A375 (cell line): ENCODE results near the gene LSM2. TPM values are rescaled to one million over a fixed set of nuclear protein-coding genes. Genes with fewer than 3 reads are reported as not detected.

Source experiments
- small RNA-seq: library from RNA; depleted of rRNA; stranded (forward); fragments of <200 nt; gene quantifications from one replicate; pipeline ENCODE3, GENCODE V24; 2014
- total RNA-seq: library from RNA; depleted of rRNA; stranded (reverse); fragments of >200 nt; shearing (Covaris generic); gene quantifications from 2 replicates; pipeline ENCODE4 v1.2.3, GENCODE V29; 2014; rRNA removed

Gene LSM2
- 39.2 and 40.2 TPM in 2 replicates for total RNA-seq

DNA sequence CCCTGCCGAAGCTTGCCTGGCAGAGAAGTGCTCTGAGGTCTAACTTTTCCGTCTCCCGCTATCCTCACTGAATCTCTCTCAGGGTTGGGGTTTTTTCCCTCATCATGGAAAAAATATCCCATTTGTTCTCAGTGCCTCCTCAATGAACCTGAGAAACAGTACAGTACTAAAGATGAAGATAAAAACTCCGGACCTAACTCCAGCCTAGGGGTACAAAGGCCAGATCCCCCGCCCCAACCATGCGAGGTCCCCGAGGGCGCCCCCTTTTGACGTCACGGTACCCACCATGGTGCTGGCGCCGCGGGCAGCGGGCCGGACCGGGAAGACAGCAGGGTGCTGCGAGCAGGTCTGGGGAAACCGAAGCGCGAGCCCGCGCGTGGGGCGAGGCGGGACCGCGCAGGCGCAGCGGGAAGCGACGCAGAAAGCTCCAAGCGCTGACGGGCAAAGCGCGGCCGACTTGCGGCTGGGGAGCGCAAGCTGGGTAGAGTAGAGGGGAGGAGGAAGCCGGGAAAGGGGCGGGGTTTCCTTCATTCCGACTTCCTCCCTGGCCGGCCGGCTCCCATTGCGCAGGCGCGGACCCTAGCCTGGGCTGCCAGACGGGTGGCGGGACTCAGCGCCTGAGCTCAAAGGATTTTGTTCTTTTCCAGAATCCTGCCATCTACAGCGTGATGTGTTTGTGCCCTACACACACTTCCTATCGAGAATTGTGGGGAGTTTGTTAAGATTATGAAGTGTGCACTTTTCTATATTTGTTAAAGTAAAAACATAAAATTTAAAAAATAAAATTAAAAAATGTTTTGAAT lies at the start of gene LSM2:
LSM2 (minus strand) TSS at position 497 of the 803 bp plus-strand sequence; CDS start at position 288, 209 bp downstream.

DNA sequence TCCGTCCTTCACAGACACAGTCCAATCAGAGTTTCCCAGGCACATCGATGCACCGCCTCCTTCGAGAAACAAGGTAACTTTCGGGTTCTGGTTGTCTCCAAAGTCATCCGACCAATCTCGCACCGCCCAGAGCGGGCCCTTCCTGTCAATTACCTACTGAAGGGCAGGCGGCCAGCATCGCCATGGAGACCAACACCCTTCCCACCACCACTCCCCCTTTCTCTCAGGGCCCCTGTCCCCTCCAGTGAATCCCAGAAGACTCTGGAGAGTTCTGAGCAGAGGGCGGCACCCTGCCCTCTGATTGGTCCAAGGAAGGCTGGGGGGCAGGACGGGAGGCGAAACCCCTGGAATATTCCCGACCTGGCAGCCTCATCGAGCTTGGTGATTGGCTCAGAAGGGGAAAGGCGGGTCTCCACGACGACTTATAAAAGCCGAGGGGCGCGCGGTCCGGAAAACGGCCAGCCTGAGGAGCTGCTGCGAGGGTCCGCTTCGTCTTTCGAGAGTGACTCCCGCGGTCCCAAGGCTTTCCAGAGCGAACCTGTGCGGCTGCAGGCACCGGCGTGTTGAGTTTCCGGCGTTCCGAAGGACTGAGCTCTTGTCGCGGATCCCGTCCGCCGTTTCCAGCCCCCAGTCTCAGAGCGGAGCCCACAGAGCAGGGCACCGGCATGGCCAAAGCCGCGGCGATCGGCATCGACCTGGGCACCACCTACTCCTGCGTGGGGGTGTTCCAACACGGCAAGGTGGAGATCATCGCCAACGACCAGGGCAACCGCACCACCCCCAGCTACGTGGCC lies 20.7 kb upstream of the LSM2 start, which contains the start of gene HSPA1B:
HSPA1B (plus strand) TSS at position 453 of the 794 bp plus-strand sequence; CDS start at position 666, 213 bp downstream.

DNA sequence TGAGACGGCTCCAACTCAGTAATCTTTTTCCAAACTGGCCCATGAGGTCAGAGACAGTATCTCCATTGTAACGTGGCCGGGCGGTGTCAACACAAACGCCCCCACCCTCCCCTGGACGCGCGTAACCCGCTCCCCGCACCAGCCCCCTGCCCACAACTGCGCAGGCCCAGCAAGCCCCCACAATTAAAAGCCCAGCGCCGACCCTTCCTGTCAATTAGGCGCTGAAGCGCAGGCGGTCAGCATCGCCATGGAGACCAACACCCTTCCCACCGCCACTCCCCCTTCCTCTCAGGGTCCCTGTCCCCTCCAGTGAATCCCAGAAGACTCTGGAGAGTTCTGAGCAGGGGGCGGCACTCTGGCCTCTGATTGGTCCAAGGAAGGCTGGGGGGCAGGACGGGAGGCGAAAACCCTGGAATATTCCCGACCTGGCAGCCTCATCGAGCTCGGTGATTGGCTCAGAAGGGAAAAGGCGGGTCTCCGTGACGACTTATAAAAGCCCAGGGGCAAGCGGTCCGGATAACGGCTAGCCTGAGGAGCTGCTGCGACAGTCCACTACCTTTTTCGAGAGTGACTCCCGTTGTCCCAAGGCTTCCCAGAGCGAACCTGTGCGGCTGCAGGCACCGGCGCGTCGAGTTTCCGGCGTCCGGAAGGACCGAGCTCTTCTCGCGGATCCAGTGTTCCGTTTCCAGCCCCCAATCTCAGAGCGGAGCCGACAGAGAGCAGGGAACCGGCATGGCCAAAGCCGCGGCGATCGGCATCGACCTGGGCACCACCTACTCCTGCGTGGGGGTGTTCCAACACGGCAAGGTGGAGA lies 8.5 kb upstream of the LSM2 start, which contains the start of the genes HSPA1A and HSPA1L:
HSPA1A (plus strand) TSS at position 519 of the 814 bp plus-strand sequence; CDS start at position 733, 214 bp downstream.
HSPA1L (minus strand) TSS at position 259 of the 814 bp plus-strand sequence. CDS start 3,311 bp downstream, outside the sequence.

GRCh38 chr6:31795616-31796298 lies 11.0 kb downstream of the LSM2 start, which contains the start of gene VARS1:
Gene VARS1, minus strand, starts transcription at chr6:31795752. Its CDS starts 535 bp downstream, at chr6:31795217.

GRCh38 chr6:31776989-31777666 lies 29.6 kb downstream of the LSM2 start, which contains the start of gene VWA7:
Gene VWA7, minus strand, starts transcription at chr6:31777328. Its CDS starts 549 bp downstream, at chr6:31776779.

GRCh38 chr6:31762356-31762755 lies 44.4 kb downstream of the LSM2 start, which contains the start of gene SAPCD1:
Gene SAPCD1, plus strand, starts transcription at chr6:31762656. Its CDS starts 399 bp downstream, at chr6:31763055.

Small RNAs within 50 kb of the gene (small RNA-seq; reads per million reads assigned to genes)
- gene MSH5-SAPCD1 (not detected), gene RF00019 (not detected), gene RNU6-850P (not detected), gene SAPCD1 (not detected), gene SNORD48 (41.5 reads per million, percentile 94 among the genes with 10 or more reads in this experiment), gene SNORD52 (not detected)

Other genes with a start within 250 kb of the LSM2 start
- not detected in 2 replicates for gene LTA, start 234.7 kb downstream of the LSM2 start, total RNA-seq
- 0.19 TPM in 1 of 2 replicates, not detected in the other for gene TNF, start 231.4 kb downstream of the LSM2 start, total RNA-seq
- gene LTB, start 224.5 kb downstream of the LSM2 start, total RNA-seq, result not detected in 2 replicates
- gene LST1, start 220.7 kb downstream of the LSM2 start, total RNA-seq, result not detected in 2 replicates
- not detected in 2 replicates for gene NCR3, start 214.0 kb downstream of the LSM2 start, total RNA-seq
- not detected in 2 replicates for gene AIF1, start 191.7 kb downstream of the LSM2 start, total RNA-seq
- 90.3 and 94.7 TPM in 2 replicates for gene PRRC2A, start 186.3 kb downstream of the LSM2 start, total RNA-seq
- 209 and 229 TPM in 2 replicates for gene BAG6, start 154.3 kb downstream of the LSM2 start, total RNA-seq
- 0.19 and 2.5 TPM in 2 replicates for gene APOM, start 151.1 kb downstream of the LSM2 start, total RNA-seq
- gene C6orf47, start 146.2 kb downstream of the LSM2 start, total RNA-seq, result 17.9 and 18.9 TPM in 2 replicates
- 31.7 and 40.6 TPM in 2 replicates for gene GPANK1, start 142.0 kb downstream of the LSM2 start, total RNA-seq
- gene CSNK2B, start 140.9 kb downstream of the LSM2 start, total RNA-seq, result 129 and 169 TPM in 2 replicates
- gene LY6G5B, start 137.0 kb downstream of the LSM2 start, total RNA-seq, result 1.7 and 3.4 TPM in 2 replicates
- 0.94 TPM in 1 of 2 replicates, not detected in the other for gene LY6G5C, start 125.9 kb downstream of the LSM2 start, total RNA-seq
- 25.7 and 26.1 TPM in 2 replicates for gene ABHD16A, start 103.6 kb downstream of the LSM2 start, total RNA-seq
- not detected in 2 replicates for gene LY6G6F, start 100.1 kb downstream of the LSM2 start, total RNA-seq
- not detected in 2 replicates for gene LY6G6D, start 91.6 kb downstream of the LSM2 start, total RNA-seq
- gene LY6G6C, start 85.2 kb downstream of the LSM2 start, total RNA-seq, result not detected in 2 replicates
- gene MPIG6B, start 83.6 kb downstream of the LSM2 start, total RNA-seq, result not detected in 2 replicates
- gene DDAH2, start 77.7 kb downstream of the LSM2 start, total RNA-seq, result 25.3 and 28.6 TPM in 2 replicates
- 484 and 511 TPM in 2 replicates for gene CLIC1, start 70.4 kb downstream of the LSM2 start, total RNA-seq
- gene MSH5, start 67.0 kb downstream of the LSM2 start, total RNA-seq, result 14.9 and 36.7 TPM in 2 replicates
- 13.0 and 13.2 TPM in 2 replicates for gene SAPCD1, start 44.3 kb downstream of the LSM2 start, total RNA-seq
- gene VWA7, start 29.6 kb downstream of the LSM2 start, total RNA-seq, result 0.34 TPM in 2 replicates
- gene VARS1, start 11.2 kb downstream of the LSM2 start, total RNA-seq, result 57.3 and 58.7 TPM in 2 replicates
- 0.11 and 0.50 TPM in 2 replicates for gene HSPA1L, start 8.3 kb upstream of the LSM2 start, total RNA-seq
- 37.6 and 43.8 TPM in 2 replicates for gene HSPA1A, start 8.6 kb upstream of the LSM2 start, total RNA-seq
- 32.0 and 46.5 TPM in 2 replicates for gene HSPA1B, start 20.8 kb upstream of the LSM2 start, total RNA-seq
- gene NEU1, start 55.9 kb upstream of the LSM2 start, total RNA-seq, result 15.9 and 16.8 TPM in 2 replicates
- gene SLC44A4, start 72.0 kb upstream of the LSM2 start, total RNA-seq, result 0.37 TPM in 1 of 2 replicates, not detected in the other
- 29.6 and 34.8 TPM in 2 replicates for gene EHMT2, start 90.7 kb upstream of the LSM2 start, total RNA-seq
- 5.6 and 6.4 TPM in 2 replicates for gene ZBTB12, start 95.1 kb upstream of the LSM2 start, total RNA-seq
- 0.15 TPM in 1 of 2 replicates, not detected in the other for gene C2, start 120.8 kb upstream of the LSM2 start, total RNA-seq
- 0.60 and 1.6 TPM in 2 replicates for gene CFB, start 139.1 kb upstream of the LSM2 start, total RNA-seq
- gene NELFE, start 152.0 kb upstream of the LSM2 start, total RNA-seq, result 134 and 146 TPM in 2 replicates
- gene SKIC2, start 152.2 kb upstream of the LSM2 start, total RNA-seq, result 63.1 and 63.8 TPM in 2 replicates
- 19.4 and 23.9 TPM in 2 replicates for gene DXO, start 165.2 kb upstream of the LSM2 start, total RNA-seq
- 0.94 and 2.3 TPM in 2 replicates for gene C4A, start 175.1 kb upstream of the LSM2 start, total RNA-seq
- gene C4B, start 207.8 kb upstream of the LSM2 start, total RNA-seq, result 1.8 and 2.1 TPM in 2 replicates
- not detected in 2 replicates for gene CYP21A2, start 231.4 kb upstream of the LSM2 start, total RNA-seq